NCI-H2107 treated with DMSO at 0.1 percent for 48 hours (cell line): ENCODE measurements around the gene NUDT22.

Source experiments
- DNase-seq: peaks from one replicate; lab custom pipeline; 2025; ENCODE audit not compliant: unreplicated experiment; lab: John Stamatoyannopoulos, UW

Gene NUDT22

DNA sequence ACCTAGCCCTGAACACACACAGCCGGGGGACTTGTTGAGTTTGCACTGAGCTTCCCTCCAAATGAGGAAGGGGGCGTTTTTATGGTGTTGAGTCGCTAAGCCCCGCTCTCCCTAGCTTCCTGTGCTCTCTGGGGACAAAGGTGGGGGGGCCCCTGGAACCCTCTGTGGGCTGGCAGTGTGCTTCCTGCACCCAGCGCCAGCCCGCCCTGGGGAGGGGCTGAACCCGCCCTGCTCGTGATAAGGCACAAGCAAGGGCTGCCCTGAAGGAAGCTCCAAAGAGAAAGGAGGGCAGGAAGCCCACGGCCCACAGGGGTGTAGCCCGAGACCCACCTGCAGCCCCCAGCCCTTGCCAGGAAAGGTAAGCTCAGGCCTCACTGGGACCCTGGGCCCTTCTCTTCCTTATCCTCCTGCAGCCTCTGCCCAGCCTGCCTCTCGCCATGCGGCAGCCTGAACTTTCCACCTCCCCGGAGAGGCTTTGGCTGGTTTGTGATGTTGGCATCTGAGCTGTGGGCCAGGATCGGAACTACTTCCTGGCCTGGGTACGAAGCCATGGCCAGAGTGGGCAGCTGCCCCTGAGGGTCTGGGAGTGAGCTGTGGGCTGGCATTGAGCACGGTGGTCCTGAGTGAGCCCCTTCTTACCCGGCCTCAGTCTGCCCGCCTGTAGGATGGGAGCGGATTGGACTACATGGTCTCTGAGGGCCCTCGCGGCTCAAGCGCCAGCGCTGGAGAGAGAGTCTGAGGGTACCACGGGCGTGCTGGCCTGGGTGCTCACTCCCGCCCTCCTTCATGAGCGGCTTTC is 19.4 kb upstream of the NUDT22 start, which contains the start of gene FERMT3:
FERMT3 (plus strand) TSS at position 265 of the 799 bp plus-strand sequence. CDS start 644 bp downstream, outside the sequence.
- no peak for DNase-seq

DNA sequence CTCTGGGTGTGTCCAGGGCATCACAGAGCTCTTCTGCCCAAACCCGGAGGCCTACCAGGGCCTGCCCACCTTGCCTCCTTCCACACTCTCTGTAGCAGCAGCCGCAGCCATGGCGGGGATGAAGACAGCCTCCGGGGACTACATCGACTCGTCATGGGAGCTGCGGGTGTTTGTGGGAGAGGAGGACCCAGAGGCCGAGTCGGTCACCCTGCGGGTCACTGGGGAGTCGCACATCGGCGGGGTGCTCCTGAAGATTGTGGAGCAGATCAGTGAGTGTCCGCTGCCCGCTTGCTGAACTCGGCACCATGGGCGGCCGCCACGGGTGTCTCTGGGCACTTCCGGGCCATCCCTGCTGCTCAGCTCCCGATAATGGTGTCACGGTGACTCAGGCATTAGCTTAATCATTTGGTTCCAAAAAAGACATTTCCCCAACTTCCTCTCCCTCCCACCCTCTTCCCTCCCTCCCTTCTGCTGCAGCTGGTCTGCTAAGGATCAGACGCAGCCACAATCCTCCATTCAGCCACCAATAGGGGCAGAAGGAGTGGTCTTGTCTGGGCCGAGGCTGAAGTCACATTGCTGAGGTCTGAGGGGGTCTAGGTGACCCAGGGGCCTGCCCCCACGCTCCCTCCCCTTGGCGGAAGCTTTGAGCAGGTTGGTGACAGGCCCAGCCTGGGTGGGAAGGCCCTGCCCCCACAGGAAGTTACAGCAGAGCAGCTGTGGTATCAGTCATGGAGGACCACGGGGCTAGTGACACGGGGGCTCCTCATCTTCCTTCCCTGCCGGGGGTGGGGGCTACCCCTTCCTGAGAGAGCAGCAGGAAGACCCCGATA is 18.6 kb upstream of the NUDT22 start:
- DNase-seq: no peak

DNA sequence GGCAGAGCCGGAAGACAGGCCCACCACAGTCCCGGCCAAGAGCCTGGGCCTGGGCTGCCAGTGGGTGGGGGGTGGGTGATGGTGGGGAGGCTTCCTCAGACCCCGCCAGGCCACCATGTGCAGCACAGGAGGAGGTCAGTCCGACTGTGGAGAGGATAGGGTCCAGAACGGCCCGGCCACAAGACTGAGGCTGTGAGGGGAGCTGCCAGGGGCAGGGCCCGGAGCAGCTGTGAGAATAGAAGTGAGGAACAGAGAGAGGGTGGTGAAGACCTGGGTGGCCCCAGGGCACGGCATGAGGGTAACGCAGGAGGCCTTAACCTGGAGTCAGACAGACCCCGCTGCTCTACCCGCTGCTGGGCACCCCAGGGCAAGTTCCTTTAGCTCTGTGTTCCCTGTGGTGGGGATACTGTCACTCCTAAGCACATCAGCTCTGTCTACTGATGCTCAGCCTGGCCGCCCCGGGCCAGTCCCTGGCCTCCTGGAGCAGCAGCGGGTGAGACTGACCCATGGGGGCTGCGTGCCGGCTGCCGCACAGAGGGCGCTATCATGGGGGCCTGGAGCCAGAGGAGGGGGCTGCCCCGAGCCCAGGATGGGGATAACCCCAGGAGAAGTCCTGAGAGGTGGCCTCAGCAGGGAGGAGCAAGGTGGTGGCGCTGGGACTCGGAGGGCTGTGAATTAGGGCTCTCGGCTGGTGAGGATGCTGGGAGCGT is 17.8 kb upstream of the NUDT22 start:
- no peak for DNase-seq

DNA sequence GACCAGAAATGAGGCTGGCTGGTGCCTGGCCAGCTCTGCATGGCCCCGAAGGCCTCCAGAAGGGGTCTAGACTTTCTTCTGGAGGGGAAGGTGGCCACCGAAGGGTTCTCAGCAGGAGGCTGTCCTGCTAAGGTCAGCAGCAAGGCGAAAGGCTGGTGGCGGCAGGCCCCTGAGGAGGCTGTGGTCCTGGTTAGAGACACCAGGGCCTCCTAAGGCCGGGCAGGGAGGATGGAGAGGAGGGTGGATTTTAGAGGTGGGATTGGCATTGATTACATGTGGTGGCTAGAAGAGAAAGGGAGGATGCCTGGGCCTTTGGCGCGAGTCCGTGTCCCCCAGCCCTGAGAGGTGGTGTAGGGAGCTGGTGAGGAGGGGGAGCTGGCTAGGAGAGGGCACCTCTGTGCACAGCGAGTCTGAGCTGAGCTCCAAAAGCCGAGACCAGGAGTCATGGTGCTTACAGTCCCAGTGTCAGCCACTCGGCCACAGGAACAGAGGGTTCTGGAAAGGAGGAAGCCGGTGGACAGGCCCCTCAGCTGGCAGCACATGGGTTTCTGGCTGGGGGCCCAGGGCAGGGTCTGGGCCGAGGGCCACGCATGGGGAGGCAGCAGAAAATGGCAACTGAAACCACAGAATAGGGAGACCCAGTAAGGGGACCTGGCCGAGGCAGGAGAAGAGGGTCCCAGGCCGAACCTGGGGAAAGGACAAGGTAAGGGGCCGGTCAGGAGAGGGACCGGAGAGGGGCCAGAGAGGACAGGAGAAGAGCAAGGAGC is 17.1 kb upstream of the NUDT22 start:
- no peak for DNase-seq

DNA sequence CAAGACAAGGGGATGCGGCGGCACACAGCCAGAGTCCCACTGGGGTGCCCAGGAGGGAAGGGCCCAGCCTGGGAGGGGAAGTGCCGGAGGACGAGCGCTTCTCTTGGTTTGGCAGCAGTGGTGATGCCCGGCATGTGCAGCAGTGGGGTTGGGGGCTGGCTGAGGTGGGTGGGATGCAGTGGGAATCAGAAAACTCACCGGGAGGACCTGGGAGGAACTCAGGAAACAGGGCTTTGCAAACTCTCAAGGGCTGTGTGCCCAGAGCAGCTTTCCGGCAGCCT is 16.6 kb upstream of the NUDT22 start:
- no peak for DNase-seq

DNA sequence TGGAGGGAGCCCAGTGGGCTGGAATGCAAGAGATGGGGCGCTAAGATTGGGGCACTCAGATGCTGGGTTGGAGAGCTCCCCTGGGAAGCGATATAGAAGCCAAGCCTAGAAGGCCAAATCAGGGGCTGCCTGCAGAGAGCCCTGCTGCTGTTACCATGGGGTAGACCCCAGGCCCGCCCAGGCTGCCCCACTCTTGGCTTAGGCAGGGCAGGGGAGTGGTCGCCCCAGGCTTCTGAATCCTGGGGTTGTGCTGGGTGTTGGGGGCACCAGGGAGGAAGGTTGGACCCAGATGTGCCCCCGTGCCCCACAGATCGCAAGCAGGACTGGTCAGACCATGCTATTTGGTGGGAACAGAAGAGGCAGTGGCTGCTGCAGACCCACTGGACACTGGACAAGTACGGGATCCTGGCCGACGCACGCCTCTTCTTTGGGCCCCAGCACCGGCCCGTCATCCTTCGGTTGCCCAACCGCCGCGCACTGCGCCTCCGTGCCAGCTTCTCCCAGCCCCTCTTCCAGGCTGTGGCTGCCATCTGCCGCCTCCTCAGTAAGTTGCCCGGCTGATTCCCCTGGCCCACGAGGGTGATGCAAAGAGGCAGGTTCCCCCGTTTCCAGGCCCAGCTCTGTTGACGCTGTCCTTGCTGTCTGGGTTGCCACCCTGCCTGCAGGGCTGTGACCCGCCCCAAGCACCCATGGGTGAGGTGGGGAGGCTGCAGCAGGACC is 15.6 kb upstream of the NUDT22 start:
- DNase-seq: no peak

DNA sequence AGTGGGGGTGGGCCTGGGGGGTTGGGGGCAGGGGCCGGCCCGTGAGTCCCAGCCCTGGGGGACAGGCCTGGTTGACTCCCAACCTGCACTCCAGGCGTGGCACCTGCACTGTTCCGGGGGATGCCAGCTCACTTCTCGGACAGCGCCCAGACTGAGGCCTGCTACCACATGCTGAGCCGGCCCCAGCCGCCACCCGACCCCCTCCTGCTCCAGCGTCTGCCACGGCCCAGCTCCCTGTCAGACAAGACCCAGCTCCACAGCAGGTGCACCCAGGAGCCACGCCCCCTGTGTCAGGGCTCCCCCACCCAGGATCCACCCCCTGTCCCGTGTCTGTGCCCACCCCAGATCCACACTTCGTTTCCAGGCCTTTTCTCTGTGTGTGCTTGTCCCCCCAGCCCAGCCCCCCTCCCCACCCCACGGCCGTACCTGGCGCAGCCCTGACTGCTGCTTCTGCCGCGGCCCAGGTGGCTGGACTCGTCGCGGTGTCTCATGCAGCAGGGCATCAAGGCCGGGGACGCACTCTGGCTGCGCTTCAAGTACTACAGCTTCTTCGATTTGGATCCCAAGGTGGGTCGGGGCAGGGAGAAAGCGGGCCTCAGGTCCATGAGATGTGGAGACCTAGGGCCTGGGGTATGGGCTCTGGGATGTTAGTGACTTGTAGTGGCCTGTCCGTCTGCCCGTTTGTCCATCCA is 14.7 kb upstream of the NUDT22 start:
- no peak for DNase-seq

DNA sequence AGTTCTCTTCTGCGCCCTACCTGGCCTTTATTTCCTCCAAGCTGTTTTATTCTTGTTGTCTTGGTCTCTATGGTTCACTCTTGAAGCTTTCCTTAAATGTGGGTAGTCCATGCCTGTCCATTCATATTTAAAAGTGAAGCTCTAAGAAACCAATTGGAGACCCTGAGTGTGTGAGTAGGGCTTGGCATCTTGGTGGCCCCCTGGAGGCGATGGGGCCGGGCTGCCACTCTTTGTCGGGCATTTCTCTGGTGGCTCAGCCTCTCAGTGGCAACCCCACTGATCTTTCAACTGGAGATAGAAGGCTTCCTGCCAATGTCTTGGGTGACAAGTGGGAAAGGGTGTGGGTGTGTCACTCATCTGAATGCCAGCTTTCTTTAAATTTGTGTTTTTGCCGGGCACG is 9.2 kb upstream of the NUDT22 start:
- no peak for DNase-seq

DNA sequence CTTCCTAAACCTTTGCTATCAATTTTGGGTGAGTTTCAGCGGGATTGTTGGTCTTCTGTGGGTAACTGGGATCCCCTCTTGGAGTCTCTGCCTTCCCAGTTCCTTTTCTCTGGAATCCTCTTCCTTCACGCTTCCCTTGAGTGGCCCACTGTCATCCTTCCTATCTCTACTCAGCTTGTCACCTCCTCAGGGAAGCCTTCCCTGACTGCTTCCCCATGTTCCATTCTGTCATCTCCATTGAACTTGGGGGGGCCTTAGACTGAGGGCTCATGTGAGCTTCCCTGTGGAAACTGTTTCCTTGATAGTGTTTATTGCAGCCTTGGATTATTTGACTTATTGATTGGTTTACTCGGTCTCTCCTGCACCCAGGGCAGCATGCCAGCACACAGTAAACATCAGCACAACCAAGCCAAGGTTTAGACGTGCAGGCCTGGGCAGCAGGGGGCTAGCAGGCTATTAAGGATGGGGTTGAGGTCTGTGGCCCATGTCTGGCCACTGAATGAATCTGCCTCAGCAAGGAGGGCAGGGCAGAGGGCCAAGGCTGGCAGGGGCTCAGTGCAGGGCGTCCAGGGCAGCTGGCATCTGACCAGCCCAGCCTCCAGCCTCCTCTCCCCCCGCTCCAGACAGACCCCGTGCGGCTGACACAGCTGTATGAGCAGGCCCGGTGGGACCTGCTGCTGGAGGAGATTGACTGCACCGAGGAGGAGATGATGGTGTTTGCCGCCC is 7.3 kb upstream of the NUDT22 start:
- DNase-seq: no peak

DNA sequence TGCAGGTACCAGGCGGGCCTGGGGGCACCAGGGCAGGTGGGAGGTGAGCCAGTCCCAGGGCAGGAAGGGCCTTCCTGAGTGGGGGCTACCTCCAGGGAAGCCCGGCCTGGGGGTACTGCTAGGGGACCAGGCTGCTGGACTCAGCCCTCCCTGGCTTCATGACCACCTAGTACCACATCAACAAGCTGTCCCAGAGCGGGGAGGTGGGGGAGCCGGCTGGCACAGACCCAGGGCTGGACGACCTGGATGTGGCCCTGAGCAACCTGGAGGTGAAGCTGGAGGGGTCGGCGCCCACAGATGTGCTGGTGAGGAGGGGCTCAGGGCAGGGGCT is 6.8 kb upstream of the NUDT22 start:
- DNase-seq: no peak

DNA sequence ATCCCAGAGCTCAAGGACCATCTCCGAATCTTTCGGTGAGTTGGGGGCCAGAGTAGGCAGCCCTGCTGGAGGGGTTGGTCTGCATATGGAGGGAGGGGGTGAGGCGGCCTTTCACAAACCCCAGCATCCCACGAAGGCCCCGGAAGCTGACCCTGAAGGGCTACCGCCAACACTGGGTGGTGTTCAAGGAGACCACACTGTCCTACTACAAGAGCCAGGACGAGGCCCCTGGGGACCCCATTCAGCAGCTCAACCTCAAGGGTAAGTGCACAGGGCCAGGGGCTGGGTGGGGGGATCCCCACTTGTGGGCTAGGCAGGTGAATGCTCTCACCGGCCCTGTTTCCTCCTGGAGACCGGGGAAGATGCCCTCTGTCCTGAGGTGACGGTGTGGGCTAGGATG is 6.3 kb upstream of the NUDT22 start:
- DNase-seq: no peak

DNA sequence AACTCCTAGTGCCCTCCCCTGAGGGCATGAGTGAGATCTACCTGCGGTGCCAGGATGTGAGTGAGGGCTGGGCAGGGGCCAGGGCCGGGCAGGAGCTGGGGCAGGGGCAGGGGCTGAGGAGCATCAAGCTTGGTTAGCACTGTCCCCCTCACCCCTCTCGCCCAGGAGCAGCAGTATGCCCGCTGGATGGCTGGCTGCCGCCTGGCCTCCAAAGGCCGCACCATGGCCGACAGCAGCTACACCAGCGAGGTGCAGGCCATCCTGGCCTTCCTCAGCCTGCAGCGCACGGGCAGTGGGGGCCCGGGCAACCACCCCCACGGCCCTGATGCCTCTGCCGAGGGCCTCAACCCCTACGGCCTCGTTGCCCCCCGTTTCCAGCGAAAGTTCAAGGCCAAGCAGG is 5.8 kb upstream of the NUDT22 start:
- no peak for DNase-seq

DNA sequence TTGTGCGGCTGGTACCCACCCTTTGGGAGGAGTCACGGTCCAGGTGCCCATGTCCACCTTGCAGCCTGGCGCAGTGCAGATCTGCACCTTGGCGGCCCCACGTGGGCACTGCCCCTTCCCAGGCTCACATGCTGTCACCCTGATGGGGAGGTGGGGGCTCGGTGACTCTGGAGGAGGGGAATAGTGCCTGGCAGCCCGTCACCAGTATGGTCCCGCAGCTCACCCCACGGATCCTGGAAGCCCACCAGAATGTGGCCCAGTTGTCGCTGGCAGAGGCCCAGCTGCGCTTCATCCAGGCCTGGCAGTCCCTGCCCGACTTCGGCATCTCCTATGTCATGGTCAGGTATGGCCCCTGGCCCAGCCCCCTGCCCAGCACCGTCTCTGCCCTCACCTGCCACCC is 5.3 kb upstream of the NUDT22 start:
- DNase-seq: no peak

DNA sequence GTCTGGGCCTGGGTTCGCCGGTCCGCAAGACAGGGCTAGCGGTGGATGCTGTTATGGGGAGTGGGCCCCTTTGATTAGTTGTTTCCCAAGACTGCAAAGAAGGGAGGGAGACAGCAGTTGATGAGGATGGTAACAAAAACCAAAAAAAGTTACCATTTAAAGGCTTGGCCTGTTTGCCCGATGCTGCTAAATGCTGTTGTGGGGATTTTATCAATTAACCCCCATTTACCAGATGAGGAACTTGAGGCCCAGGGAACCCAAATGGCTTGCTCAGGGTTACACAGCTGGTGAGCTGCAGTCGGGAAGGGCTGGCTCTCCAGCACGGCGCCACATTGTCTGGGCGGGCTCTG is 3.4 kb upstream of the NUDT22 start:
- DNase-seq: no peak

DNA sequence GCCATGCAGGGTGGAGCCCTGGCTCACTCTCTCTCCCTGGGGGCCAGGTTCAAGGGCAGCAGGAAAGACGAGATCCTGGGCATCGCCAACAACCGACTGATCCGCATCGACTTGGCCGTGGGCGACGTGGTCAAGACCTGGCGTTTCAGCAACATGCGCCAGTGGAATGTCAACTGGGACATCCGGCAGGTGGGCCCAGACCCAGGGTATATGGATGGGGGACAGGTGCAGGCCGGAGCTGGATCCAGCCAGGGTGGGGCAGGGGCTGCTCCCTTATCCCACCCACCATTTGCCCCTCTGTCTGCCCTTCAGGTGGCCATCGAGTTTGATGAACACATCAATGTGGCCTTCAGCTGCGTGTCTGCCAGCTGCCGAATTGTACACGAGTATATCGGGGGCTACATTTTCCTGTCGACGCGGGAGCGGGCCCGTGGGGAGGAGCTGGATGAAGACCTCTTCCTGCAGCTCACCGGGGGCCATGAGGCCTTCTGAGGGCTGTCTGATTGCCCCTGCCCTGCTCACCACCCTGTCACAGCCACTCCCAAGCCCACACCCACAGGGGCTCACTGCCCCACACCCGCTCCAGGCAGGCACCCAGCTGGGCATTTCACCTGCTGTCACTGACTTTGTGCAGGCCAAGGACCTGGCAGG is 2.9 kb upstream of the NUDT22 start:
- no peak for DNase-seq

DNA sequence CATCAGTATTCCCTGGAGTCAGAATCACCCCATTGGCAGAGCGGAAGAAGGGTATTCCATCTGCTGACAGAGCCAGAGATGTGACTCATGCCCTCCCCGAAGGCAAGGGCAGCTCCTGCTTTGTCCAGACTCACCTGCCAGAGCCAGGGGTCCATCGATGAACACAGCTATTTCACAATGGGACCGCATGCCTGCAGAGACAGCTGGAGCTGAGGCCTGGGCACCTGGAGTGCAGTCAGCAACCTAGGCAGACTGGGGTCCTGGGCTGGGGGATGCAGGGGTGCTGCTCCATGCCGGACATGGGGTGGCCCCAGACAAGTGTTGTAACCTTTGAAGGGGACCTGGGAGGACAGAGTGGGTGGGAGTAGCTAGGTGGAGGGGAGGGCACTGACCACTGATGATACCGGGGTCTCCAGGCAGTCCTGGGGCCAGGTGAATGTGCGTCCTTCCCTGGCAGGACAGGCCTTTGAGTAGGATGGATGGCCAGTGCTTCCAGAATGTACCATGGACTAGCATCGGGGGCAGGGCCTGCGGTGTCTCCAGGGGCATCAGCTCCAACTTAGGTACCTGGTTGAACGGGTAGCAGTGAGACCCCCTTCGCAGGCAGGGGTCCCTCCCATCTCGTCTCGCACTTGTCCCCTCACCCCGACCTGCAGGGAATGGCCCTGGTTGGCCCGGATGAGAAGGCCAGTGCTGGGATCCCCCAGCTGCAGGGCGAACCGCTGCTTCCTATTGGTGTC is 1.8 kb upstream of the NUDT22 start:
- no peak for DNase-seq

DNA sequence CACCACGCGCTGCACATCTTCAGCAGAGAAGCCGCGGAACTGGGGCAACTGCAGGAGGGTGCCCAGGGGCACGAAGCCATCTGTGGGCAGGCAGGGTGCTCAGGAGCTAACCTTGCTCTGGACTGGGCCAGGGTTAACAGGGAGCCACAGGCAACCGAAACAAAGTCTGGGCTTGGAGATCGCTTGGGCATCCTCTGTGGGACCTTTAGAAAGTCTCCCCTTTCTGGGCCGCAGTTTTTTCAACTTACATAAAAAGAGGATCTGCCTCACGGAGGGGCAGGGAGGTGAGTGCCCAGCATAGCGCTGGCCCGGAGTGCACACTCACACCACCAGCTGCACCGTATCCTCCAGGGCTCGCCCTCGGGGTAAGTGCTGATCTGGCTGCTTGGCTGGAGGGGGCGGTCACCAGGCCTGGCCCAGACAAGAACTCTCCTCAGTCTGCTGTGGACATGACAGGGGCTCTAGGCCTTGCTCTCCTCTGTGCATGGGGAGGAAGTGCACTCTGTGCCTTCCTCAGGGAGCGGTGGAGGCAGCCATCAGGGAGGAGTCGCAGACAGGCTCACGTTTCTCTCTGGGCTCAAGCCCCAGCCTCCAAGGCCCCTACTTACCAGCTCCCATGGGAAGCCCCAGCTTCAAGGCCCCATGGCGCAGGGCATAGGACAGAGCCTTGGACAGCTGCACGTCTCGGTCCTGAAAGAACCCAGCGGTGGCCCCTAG is 1.0 kb upstream of the NUDT22 start:
- no peak for DNase-seq
